Stimulated activated CD8-positive, alpha-beta memory T cell treated with anti-CD3 and anti-CD28 coated beads, Interleukin-15, amount 100 ng/mL, for 24 hours (primary cell): Measurements from ENCODE around the gene ABTB2.

ENCODE experiments used
- DNase-seq: peaks from one replicate; pipeline ENCODE4 v3.0.0-alpha.2; 2020; ENCODE audit warnings: low read depth

The ABTB2 gene

DNA sequence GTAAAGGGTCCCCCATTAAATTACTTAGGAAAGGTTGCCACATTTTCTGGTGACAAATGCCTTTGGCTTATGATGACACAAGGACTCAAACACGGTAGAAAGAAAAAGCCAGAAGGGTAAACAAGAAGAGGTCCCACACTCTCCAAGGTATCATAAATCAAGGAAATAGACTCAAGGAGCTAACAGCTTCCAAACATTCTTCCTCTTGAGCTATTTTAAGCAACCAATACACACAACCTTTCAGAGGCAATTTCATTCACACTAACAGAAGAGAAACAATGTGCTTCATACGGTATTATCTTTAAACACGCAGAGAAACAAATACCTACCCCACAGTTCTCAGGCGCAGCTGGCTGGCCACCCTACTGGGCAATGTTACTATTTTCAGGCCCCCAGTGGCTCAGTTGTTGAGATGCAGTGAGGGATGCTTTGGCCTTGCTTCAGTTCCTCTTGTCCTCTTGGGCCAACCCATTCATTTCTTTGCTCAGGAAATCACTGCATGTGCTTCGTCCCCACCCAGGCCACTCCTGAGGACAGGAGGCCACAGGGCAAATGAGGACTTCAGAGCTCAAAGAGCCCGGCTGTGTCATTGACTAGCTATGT is 15.8 kb downstream of the ABTB2 start:
- no peak for DNase-seq

- DNase-seq, result no peak
Measured at GRCh38 chr11:34341096-34341495, 16.7 kb downstream of the ABTB2 start.

- no peak for DNase-seq
Measured at GRCh38 chr11:34340653-34341052, 17.2 kb downstream of the ABTB2 start.

DNA sequence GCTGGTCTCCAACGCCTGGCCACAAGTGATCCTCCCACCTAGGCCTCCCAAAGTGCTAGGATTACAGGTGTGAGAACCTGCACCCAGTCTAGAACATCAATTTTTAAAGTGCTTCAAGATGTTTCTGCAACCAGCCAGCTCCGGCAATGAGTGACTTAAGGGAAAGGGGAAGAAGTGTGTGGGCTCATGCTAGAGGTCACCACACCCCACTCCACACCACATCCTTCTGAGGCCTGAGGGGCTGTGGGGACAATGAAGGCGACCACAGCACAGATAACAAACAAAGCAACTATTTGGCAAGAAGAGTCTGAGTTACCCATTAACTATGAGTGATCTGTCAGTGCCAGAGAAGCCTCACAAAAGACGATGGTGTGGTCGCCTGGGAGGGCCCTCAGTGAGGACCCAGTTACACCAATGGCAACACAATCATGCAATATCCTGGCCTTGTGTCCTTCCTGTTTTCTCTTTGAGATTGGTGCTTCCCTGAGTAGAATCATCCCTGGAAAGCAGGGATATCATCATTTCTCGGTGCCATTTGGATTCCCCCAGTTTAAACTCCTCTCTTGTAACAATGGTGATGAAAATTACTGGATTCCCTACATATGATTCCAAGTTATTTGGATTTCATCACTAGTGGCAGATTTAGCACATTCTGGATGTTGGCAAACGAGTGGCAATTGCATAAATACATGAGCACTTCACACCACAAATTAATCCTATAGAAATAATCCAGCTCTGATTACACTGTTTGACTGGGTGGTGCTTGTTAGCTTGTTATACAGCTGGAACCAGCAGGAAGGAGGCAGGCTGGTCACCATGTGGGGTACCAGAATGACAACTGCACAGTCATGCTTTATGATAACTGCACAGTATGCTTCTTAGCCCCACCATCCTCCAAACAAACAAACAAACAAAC is 18.4 kb downstream of the ABTB2 start:
- no peak for DNase-seq

GRCh38 chr11:34337016-34337415 is 20.8 kb downstream of the ABTB2 start:
- no peak for DNase-seq

DNA sequence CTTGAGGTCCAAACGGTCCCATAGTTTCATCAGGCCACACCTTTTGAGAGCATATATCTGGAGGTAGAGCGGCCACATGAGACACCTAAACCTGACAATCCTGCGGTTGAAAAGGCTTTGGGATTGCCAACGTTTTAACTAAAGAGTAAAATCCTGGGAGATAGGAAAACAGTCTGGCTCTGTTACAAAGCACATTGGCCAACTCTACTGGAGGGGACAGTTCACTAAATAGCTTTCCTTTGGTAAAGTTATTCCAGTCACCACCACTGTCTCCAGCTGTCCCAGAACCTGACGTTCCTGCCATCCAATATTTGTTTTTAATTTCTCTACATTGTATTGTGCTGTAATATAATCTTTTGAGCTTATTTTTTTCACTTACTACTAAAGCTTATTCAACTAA is 22.0 kb downstream of the ABTB2 start:
- no peak for DNase-seq

GRCh38 chr11:34335331-34335730 is 22.5 kb downstream of the ABTB2 start:
- DNase-seq, result no peak

DNA sequence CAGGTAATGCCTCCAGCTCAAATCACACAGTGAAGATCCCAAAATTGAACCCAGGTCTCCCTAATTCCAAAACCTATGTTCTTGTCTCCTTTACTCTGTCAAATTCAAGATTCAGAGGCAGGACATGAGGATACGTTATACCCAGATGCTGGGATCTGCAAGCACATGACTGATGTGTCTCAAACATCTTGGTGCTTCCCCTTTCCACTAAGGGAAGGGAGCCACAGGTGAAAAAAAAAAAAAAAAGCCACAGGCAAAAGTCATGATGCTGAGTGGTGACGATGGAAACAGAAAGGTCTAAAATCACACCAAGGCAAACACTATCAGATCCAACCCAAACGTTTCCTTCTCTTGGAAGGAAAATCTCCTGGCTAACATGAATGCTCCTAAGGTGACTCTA is 24.0 kb downstream of the ABTB2 start:
- no peak for DNase-seq

DNA sequence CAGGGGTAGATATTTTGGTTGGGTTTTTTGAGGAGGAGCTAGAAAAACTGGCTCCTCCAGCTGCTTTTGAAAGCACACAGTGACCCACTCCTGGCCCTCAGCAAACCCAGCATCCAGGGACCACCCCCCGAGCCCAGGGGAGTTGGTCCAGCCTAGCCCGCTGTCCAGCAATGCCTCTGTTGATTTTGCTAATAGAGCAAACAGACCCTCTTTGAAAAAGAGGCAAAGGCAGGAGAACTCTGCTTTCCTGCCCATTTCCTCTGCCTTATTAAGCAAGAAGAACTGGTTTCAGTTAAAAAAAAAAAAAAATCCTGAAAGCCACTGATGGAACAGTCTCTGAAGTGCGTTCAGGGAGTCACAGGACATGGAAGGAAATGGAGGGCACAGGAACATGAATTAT is 25.3 kb downstream of the ABTB2 start:
- no peak for DNase-seq

DNA sequence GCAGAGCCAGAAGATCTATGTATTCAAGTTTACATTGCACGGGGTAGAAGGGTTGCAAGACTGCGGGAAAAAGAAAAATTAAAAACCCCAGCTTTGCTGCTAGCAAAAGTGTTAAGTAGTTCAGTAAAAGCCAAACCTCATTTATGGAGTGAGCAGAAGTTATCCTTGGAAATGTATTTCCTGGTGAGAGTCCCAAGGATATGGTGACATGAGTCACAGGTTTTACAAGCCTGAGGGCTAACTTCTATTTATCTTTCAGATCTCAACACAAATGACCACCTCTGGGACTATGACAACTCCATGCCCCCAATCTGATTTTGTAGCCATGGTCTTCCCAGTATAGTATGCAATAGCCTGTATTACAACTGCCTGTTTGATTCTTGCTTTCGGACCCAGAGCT is 26.1 kb downstream of the ABTB2 start:
- no peak for DNase-seq

- DNase-seq, result no peak
Measured at GRCh38 chr11:34331329-34331728, 26.5 kb downstream of the ABTB2 start.

DNA sequence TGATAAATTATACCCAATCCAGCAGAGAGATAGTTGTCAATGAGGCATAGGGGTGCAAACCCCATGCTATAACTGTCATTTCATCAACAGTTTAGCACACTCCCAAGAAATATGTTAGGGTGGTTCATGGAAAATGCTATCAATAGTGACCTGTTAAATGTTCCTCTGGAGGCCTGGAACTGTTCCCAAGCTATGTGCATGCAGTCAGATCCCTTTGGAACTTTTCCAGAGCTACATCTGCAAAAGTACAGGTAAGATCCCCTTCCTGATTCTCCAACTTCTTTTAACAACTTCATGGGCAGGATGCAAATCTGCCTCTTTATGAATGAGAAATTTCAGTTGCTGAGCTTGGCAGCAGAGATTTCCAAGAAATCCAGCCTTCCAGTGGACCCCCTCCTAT is 27.2 kb downstream of the ABTB2 start:
- no peak for DNase-seq

- DNase-seq, result no peak
Measured at GRCh38 chr11:34329876-34330275, 27.9 kb downstream of the ABTB2 start.

DNA sequence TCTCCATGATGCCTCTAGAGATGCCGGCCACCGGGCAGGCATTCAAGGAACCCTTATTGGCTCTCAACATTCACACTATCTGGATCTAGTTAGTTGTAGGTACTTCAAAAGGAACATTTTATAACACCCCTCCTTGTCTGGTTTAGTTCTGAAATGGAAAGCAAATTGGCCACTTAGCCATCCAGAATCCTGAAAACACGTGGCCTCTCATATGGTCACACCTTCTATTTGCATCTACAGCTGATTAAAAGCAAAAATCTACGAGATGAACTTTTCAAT is 29.2 kb downstream of the ABTB2 start:
- no peak for DNase-seq

DNA sequence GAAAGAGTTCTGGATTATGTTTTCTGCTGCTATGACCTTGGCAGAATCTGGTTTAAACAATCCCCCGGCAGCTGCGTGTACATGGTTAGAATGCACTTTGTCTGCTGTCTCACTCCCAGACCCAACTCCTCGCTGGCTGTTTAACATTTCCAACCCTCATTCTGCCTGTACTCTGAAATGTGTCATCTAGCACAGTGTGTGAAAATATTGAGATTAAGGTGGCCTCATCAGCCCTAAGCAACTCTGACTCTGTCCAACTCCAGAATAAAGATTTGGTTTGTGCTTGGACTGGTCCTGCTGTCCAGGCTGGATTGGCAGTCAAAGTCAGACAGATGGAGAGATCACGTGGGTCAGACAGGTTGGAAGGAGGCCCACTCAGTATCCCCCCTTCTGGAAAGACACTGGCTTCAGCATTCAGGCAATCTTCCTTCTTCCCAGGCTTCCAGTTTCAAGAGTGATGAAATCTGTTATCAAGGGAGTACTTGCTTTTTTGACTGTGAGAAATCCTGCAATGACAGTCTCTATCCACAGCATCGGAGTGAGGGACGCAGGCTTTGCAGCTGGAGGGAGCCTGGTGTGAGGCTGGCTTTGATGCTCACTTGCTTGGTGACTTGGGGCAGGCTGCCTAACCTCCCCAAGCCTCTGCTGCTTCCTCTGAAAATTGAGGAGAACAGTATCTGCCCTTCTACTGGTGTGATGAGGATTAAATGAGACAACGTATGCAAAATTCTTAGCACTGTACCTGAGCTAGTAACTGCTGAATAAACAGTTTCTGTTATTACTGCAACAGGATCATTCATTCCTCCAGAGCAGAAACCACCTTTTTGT is 29.8 kb downstream of the ABTB2 start:
- no peak for DNase-seq

GRCh38 chr11:34324466-34324865 is 33.3 kb downstream of the ABTB2 start:
- no peak for DNase-seq

GRCh38 chr11:34323601-34324000 is 34.2 kb downstream of the ABTB2 start:
- no peak for DNase-seq

DNA sequence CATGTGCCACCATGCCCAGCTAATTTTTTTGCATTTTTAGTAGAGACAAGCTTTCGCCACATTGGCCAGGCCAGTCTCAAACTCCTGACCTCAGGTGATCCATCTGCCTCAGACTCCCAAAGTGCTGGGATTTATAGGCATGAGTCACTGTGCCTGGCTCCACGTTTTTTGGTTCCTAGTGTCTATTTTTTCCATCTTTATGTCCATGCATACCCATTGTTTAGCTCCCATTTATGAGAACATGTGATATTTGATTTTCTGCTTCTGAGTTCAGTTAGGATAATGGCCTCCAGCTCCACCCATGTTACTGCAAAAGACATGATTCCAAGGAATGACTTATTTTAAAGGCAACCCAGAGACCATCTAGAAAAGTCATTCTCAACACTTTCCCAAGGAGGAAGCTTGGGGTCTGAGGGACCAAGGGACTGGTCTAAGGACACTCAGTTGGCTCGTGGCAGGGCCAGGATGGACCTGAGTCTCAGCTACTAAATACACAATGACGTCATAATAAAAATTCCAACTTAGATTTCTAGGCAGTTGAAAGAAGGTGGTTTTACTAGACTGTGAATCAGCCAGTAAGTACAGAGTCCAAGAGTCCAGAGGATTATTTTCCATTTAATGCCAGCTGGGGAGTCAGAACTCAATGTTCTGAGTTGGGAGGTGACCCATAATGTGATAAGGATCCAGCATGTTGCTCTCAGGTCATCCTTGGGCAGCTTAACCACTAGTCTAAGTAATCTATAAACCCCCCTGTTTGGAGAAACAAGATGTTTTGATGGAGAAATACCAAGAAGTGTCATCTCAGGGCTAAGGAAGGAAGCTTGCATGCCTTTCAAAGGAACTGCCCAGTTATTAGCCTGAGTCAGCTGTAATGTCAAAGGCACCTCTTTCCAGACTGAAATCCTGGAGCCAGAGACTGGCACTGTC is 39.4 kb downstream of the ABTB2 start:
- no peak for DNase-seq

- no peak for DNase-seq
Measured at GRCh38 chr11:34317666-34318065, 40.1 kb downstream of the ABTB2 start.

DNA sequence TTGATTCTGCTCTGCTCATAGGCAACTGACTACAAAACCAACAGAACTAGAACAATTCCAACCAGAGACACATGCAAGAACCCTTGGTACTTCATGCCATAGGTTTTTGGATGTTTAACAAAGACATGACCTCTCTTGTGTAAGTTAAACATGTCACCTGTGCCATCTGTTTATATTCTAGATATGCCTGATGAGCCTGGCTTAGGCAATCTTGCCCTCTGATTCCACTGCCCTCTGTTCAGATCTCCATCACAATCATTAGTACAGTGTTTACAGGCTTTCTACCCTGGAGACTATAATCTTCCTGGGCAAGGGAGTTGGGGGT is 40.8 kb downstream of the ABTB2 start:
- no peak for DNase-seq

GRCh38 chr11:34316347-34317035 is 41.3 kb downstream of the ABTB2 start:
- DNase-seq, result no peak

- no peak for DNase-seq
Measured at GRCh38 chr11:34315394-34315793, 42.4 kb downstream of the ABTB2 start.
